GM21576 (cell line): Measurements from ENCODE around the gene MMD.
"Not testable (repeated sequence)": the region's sequence is repeated elsewhere in the genome, so short reads cannot be mapped to it uniquely, and the experiment has no call there.

Experiments
- ATAC-seq: cut with Tn5 transposase; IDR thresholded peaks from one replicate; pipeline ENCODE4 v1.9.1; 2021; ENCODE audit warnings: mild to moderate bottlenecking, moderate library complexity; ENCODE audit not compliant: unreplicated experiment

The MMD gene

GRCh38 chr17:55395803-55396505, 25.7 kb downstream of the MMD start:
- ATAC-seq, result no peak

- ATAC-seq, result no peak
Observed at GRCh38 chr17:55394357-55395021, 27.1 kb downstream of the MMD start.

GRCh38 chr17:55391764-55392467, 29.7 kb downstream of the MMD start:
- no peak for ATAC-seq

- no peak for ATAC-seq
Observed at GRCh38 chr17:55391244-55391757, 30.3 kb downstream of the MMD start.

GRCh38 chr17:55390364-55390977, 31.2 kb downstream of the MMD start:
- ATAC-seq, result no peak

- ATAC-seq, result not testable (repeated sequence)
Observed at GRCh38 chr17:55389715-55390114, 31.9 kb downstream of the MMD start.

- ATAC-seq, result no peak
Observed at GRCh38 chr17:55388842-55389241, 32.8 kb downstream of the MMD start.

DNA sequence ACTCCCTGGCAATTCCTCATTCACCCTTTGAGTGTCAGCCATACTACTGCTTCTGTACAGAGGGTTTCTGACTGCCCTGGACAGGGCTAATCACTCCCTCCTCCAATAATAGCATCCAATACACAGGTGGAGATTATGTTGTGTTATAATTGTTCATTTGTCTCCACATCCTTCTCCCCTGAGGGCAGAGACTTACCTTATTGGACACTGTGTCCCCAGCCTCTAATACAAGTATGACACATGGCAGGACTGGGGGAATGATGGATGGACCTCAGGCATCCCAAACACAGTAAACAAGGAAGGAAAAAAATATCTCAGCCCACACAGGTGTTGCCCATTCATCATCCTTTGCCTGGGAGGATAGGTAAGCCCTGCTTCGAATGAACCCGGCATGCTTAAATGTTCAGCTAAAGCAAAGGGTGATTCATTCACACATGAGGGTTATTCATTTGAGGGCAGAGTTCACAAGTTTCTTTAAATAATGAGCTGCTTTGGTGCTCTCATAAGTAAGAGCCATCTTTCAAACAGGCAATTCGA, 34.8 kb downstream of the MMD start:
- ATAC-seq, result no peak

- no peak for ATAC-seq
Observed at GRCh38 chr17:55384643-55385232, 36.9 kb downstream of the MMD start.

GRCh38 chr17:55383771-55384642, 37.6 kb downstream of the MMD start:
- no peak for ATAC-seq

DNA sequence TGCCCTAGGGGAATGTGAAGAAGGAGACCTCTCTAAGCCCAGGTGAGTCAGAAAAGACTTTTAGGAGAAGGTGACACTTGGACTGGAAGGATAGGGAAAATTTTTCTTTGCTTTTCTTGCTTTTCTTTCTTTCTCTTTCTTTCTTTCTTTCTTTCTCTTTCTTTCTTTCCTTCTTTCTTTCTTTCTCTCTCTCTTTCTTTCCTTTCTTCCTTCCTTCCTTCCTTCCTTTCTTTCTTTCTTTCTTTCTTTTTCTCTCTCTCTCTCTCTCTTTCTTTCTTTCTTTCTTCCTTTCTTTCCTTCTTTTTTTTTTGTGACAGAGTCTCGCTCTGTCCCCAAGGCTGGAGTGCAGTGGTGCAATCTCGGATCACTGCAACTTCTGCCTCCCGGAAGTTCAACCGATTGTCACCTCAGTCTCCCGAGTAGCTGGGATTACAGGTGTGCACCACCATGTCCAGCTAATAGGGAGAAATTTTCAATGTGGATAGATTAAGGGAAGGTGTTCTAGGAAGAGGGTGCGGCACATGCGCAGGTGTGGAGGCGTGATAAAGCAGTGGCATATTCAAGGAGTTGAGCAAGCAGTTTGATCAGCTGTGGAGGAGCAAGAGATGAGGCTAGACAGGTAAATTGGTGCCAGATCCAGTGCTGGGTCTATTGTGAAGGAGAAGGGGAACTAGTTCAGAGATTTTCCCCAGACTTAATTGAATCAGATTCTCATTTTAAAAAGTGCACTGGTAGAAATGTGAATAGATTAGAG, 40.4 kb downstream of the MMD start:
- ATAC-seq, result no peak

- ATAC-seq, result no peak
Observed at GRCh38 chr17:55377671-55378275, 43.9 kb downstream of the MMD start.

DNA sequence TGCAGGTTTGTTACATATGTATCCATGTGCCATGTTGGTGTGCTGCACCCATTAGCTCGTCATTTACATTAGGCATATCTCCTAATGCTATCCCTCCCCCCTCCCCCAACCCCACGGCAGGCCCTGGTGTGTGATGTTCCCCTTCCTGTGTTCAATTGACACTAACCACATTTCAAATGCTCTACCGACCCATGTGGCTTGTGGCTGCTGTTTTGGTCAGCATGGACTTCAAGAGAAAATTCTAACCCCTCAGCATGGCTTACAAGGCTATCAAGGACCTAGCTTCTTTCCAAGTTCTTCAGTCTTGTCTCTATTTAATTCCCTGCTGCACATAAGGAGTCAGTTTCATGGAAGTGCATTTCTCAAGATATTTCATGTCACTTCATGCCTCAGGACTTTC, 52.9 kb downstream of the MMD start:
- ATAC-seq, result no peak

GRCh38 chr17:55366020-55366481, 55.6 kb downstream of the MMD start:
- no peak for ATAC-seq

- ATAC-seq, result no peak
Observed at GRCh38 chr17:55363033-55363432, 58.6 kb downstream of the MMD start.

DNA sequence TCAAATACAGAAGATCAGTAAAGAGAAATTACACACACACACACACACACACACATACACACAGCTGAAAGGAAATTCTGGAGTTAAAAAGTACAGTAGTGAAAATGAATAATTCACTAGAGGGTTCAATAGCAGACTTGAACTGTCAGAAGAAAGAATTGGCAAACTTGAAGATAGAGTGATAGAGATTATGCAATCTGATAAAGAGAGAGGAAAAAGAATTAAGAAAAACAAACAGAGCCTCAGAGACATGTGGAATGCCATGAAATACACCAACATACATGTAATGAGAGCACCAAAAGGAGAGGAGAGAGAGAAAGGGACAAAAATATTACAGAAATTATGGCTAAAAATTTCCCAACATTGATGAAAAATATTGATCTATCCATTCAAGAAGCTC, 60.7 kb downstream of the MMD start:
- ATAC-seq, result no peak

DNA sequence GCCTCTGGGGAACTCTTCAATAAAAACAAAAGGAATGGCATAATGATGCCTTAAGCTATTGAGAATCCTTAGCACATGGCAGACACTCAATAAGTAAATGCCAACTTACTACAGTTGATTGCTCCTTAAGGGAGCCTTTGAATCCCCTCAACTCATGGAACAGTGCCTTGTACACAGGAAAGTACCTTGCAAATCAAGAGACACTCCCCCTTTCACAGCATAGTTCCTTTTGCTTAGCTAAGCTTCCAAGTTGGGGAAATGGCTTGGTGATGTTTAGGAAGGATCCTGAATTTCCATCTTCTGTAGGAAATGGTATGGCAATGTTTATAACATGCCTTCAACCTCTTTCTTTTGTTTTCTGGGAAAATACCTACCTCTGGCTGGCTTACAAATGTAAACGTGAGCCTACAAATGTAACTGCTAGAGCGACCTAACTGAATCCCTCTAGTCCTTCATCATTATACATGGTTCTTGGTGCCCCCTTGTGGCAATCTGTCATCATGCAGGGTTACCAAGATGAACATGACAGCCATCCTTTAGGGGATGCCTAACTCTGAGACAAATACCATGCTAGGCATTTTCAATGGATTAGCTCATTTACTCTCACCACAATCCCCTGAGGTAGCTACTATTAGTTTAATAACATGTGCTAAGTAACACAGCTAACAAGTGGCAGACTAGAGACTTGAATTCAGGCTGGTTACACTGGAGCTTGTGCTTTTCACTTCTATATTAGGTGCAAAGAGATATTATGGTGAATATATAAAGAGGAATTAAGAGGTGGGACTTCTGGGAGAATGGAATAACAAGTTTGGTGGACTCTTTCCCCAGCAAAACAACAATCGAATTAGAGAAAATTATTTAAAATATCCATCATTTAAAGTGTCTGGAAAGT, 65.0 kb downstream of the MMD start:
- ATAC-seq, result peak; percentile 97

DNA sequence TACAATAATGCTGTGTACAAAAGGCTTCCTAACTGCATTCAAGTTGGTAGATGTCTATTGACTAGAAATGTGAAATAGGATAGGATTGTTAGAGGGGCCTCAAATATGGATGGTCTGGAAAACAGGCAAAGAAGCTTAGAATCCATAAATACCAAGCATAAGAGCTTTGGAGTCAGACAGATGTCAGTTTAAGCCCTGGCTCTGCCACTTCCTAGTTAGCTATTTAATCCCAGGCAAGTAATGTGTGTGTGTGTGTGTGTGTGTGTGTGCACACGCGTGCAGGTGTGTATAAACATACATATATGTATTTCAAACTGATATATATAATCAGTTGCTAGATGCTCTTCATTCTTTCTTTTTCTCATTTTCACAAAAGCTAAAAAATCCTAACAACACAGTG, 66.7 kb downstream of the MMD start:
- no peak for ATAC-seq
